Stimulated activated CD4-positive, alpha-beta T cell treated with anti-CD3 and anti-CD28 coated beads, TNF-alpha, amount 100 ng/mL, for 4 hours (primary cell): ENCODE measurements around the gene ATPAF1.
"Not testable (repeated sequence)": the region's sequence is repeated elsewhere in the genome, so short reads cannot be mapped to it uniquely, and the experiment has no call there.

Experiments used
- DNase-seq, 3 experiments: peaks; one replicate each; pipeline ENCODE4 v3.0.0-alpha.2; 2020; ENCODE audit warnings: low read depth in 3 of 3

Gene ATPAF1

GRCh38 chr1:46681333-46682034 lies 13.3 kb upstream of the ATPAF1 start:
- no peak for DNase-seq

- DNase-seq: no peak
These were observed 11.8 kb upstream of the ATPAF1 start for GRCh38 chr1:46679789-46680573.

- no peak for DNase-seq
These were observed 9.2 kb upstream of the ATPAF1 start for GRCh38 chr1:46677339-46677738.

- DNase-seq: no peak
These were observed 8.4 kb upstream of the ATPAF1 start for GRCh38 chr1:46676531-46676930.

GRCh38 chr1:46675549-46676314 lies 7.6 kb upstream of the ATPAF1 start:
- no peak for DNase-seq

- DNase-seq: peak in 1 of 3 experiments; percentile 10
These were observed 5.6 kb upstream of the ATPAF1 start for GRCh38 chr1:46673749-46674182.

- DNase-seq: no peak
These were observed 4.5 kb upstream of the ATPAF1 start for GRCh38 chr1:46672696-46673095.

- DNase-seq: no peak
These were observed 3.4 kb upstream of the ATPAF1 start, which contains the start of gene TEX38 for GRCh38 chr1:46671554-46671953. Gene TEX38, plus strand, starts transcription at chr1:46671854. Its CDS starts 81 bp downstream, at chr1:46671935.

GRCh38 chr1:46670134-46670533 lies 2.0 kb upstream of the ATPAF1 start:
- no peak for DNase-seq

GRCh38 chr1:46665983-46666382 lies 2.2 kb downstream of the ATPAF1 start:
- DNase-seq: no peak

- DNase-seq: not testable (repeated sequence)
These were observed 5.2 kb downstream of the ATPAF1 start for GRCh38 chr1:46662919-46663318.

GRCh38 chr1:46660116-46660515 lies 8.0 kb downstream of the ATPAF1 start:
- not testable (repeated sequence) for DNase-seq

- no peak for DNase-seq
These were observed 8.8 kb downstream of the ATPAF1 start for GRCh38 chr1:46659307-46659870.

- no peak for DNase-seq
These were observed 10.4 kb downstream of the ATPAF1 start for GRCh38 chr1:46657775-46658174.

- DNase-seq: no peak
These were observed 11.5 kb downstream of the ATPAF1 start for GRCh38 chr1:46656643-46657042.

GRCh38 chr1:46655848-46656247 lies 12.3 kb downstream of the ATPAF1 start:
- DNase-seq: no peak

GRCh38 chr1:46654698-46655097 lies 13.5 kb downstream of the ATPAF1 start:
- DNase-seq: not testable (repeated sequence)

GRCh38 chr1:46654012-46654411 lies 14.2 kb downstream of the ATPAF1 start:
- DNase-seq: no peak

GRCh38 chr1:46653405-46653958 lies 14.7 kb downstream of the ATPAF1 start:
- no peak for DNase-seq

- no peak for DNase-seq
These were observed 15.7 kb downstream of the ATPAF1 start for GRCh38 chr1:46652321-46653100.

GRCh38 chr1:46651152-46651551 lies 17.0 kb downstream of the ATPAF1 start:
- DNase-seq: not testable (repeated sequence)
